Fibroblast of pulmonary artery (primary cell): Measurements from ENCODE around the gene FTSJ3.
"Not testable (repeated sequence)": the region's sequence is repeated elsewhere in the genome, so short reads cannot be mapped to it uniquely, and the experiment has no call there.

ENCODE experiments used
- DNase-seq: peaks from one replicate; pipeline ENCODE4 v3.0.0-alpha.2; 2010; ENCODE audit warnings: low read depth
- H3K4me3 ChIP-seq: replicated peaks from 2 replicates; pipeline ENCODE4 v1.5.1; 2011; ENCODE audit warnings: low read depth, mild to moderate bottlenecking, control low read depth, low read length, moderate library complexity
- TF ChIP-seq, protein P1 (sequence below): IDR thresholded peaks from 2 replicates; pipeline ENCODE4 v1.5.1; 2011; ENCODE audit warnings: mild to moderate bottlenecking, control low read depth, low read length, inconsistent platforms; ENCODE audit errors: missing control alignments

Gene FTSJ3

GRCh38 chr17:63798572-63799106, 28.8 kb downstream of the FTSJ3 start:
- TF ChIP-seq, protein P1, sequence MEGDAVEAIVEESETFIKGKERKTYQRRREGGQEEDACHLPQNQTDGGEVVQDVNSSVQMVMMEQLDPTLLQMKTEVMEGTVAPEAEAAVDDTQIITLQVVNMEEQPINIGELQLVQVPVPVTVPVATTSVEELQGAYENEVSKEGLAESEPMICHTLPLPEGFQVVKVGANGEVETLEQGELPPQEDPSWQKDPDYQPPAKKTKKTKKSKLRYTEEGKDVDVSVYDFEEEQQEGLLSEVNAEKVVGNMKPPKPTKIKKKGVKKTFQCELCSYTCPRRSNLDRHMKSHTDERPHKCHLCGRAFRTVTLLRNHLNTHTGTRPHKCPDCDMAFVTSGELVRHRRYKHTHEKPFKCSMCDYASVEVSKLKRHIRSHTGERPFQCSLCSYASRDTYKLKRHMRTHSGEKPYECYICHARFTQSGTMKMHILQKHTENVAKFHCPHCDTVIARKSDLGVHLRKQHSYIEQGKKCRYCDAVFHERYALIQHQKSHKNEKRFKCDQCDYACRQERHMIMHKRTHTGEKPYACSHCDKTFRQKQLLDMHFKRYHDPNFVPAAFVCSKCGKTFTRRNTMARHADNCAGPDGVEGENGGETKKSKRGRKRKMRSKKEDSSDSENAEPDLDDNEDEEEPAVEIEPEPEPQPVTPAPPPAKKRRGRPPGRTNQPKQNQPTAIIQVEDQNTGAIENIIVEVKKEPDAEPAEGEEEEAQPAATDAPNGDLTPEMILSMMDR: no peak
- H3K4me3 ChIP-seq: no peak overlapping the region
- no peak for DNase-seq

DNA sequence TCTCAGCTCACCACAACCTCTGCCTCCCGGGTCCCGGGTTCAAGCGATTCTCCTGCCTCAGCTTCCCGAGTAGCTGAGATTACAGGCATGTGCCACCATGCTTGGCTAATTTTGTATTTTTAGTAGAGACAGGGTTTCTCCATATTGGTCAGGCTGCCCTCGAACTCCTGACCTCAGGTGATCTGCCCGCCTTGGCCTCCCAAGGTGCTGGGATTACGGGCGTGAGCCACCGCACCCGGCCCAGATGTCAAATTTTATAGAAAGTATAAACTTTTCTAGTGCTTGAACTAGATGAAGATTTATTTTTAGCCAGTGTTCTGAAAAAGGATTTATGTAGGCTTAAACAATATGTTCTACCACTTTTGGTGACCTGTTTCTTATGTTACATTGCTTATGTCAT, 31.1 kb downstream of the FTSJ3 start:
- DNase-seq, H3K4me3 ChIP-seq: not testable (repeated sequence)

DNA sequence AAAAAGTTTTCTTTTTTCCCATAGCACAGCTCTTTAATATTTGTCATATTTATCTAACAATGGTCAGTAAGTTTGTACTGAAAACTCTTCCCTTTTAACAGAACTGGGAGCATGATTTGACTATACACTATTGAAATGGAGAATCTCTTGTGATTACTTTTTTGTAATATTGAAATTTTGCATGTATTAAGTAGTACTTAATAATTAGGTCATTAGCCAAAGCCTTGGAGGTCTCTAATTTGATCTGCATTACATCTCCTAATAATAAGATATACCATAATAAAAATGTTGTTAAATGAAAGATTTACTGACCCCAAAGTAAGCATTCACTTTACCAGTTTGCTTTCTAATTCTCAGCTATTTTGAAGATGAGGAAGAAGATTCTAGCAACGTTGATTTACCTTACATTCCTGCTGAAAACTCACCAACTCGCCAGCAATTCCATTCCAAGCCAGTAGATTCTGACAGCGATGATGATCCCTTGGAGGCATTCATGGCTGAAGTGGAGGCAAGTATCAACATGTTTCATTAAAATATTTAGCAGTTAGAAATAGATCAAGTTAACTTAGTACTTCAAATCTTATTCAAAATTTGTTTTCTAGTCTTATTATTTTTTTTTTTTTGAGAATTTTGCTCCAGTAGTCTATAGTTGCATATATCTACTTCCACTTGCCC, 35.3 kb downstream of the FTSJ3 start:
- TF ChIP-seq, protein P1: no peak
- H3K4me3 ChIP-seq: no peak overlapping the region
- DNase-seq: no peak

GRCh38 chr17:63790057-63790456, 37.4 kb downstream of the FTSJ3 start:
- H3K4me3 ChIP-seq: no peak overlapping the region
- TF ChIP-seq, protein P1: no peak
- DNase-seq: no peak

GRCh38 chr17:63786971-63787711, 40.3 kb downstream of the FTSJ3 start:
- no peak for DNase-seq
- H3K4me3 ChIP-seq: no peak overlapping the region
- TF ChIP-seq, protein P1: no peak

DNA sequence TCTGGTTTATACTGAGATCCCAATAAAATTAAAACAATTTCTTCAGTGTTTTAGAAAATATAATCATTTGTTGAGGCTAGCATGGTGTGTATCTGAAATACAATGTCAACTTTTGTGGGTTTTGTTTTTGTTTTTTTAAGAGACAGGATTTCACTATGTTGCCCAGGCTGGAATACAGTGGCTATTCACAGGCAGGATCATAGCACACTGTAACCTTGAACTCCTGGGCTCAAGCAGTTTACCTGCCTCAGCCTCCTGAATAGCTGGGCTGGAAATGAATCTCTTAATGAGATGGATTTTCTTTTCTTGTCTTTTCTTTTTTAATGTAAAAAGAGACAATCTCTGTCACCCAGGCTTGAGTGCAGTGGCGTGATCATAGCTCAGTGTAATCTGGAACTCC, 41.3 kb downstream of the FTSJ3 start:
- no peak overlapping the region for H3K4me3 ChIP-seq
- no peak for DNase-seq
- TF ChIP-seq, protein P1: no peak

GRCh38 chr17:63785556-63785955, 41.9 kb downstream of the FTSJ3 start:
- no peak overlapping the region for H3K4me3 ChIP-seq
- peak; percentile 44 for DNase-seq
- TF ChIP-seq, protein P1: no peak
